ENCODE measurements around the gene AKR1C2.

DNA sequence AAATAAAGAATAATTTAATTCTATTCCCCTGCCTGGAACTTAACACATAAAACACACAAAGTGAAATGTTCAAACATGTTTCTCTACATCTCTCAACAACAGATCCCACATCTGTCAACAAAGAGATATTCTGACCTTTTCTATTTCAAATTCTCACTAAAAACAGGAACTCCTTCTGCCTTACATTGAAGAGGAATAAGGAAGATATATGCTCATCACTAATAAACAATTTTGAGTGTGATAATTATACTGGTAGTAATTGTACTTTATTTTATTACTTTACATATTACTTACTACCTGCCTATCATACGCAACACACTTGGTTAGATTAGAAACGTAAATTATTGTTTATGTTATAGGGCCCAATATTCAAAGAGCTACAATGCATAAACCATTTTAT lies 13.4 kb downstream of the AKR1C2 start:
- TF ChIP-seq, protein P1, sequence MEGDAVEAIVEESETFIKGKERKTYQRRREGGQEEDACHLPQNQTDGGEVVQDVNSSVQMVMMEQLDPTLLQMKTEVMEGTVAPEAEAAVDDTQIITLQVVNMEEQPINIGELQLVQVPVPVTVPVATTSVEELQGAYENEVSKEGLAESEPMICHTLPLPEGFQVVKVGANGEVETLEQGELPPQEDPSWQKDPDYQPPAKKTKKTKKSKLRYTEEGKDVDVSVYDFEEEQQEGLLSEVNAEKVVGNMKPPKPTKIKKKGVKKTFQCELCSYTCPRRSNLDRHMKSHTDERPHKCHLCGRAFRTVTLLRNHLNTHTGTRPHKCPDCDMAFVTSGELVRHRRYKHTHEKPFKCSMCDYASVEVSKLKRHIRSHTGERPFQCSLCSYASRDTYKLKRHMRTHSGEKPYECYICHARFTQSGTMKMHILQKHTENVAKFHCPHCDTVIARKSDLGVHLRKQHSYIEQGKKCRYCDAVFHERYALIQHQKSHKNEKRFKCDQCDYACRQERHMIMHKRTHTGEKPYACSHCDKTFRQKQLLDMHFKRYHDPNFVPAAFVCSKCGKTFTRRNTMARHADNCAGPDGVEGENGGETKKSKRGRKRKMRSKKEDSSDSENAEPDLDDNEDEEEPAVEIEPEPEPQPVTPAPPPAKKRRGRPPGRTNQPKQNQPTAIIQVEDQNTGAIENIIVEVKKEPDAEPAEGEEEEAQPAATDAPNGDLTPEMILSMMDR (IDR thresholded peaks at IDR 0.05 in 2 of 3, conservative IDR thresholded peaks at IDR 0.05 in 1 of 3; ENCODE audit: borderline replicate concordance in 1 of 3, insufficient read depth in 1 of 3, low read depth in 2 of 3, low read length in 2 of 3), result no peak
- no peak for TF ChIP-seq POLR2AphosphoS5 (IDR thresholded peaks at IDR 0.05; ENCODE audit: low read depth, low read length)
- TF ChIP-seq EZH2 (IDR thresholded peaks at IDR 0.05), result no peak
- no peak for TF ChIP-seq POLR2A (IDR thresholded peaks at IDR 0.05; ENCODE audit: borderline replicate concordance, extremely low read depth, insufficient read depth, insufficient read length)
- no peak for TF ChIP-seq YY1 (IDR thresholded peaks at IDR 0.05; ENCODE audit: extremely low read depth, insufficient replicate concordance, low read depth, low read length)
- no peak for TF ChIP-seq JUND (IDR thresholded peaks at IDR 0.05)
- TF ChIP-seq MAX (IDR thresholded peaks at IDR 0.05), result no peak
- TF ChIP-seq EZH2phosphoT487 (IDR thresholded peaks at IDR 0.05; ENCODE audit: borderline replicate concordance), result no peak
- TF ChIP-seq SIN3A (IDR thresholded peaks at IDR 0.05; ENCODE audit: low read depth), result no peak
- TF ChIP-seq ZBTB33 (IDR thresholded peaks at IDR 0.05; ENCODE audit: extremely low read depth, insufficient replicate concordance, low read length), result no peak
- no peak for TF ChIP-seq TCF7L2 (IDR thresholded peaks at IDR 0.05; ENCODE audit: borderline replicate concordance, extremely low read depth, insufficient read depth, insufficient read length)

All from HCT116 (cell line).